Progenitor cell of endocrine pancreas (in vitro differentiated cells): Measurements from ENCODE around the gene VCAN. TPM values are rescaled to one million over a fixed set of nuclear protein-coding genes. Genes with fewer than 3 reads are reported as not detected.
A peak's percentile ranks its signal among the peaks of the same experiment; 100 is the strongest.

Source experiments
- DNase-seq: peaks from one replicate; pipeline ENCODE4 v3.0.0; 2021; ENCODE audit warnings: low spot score; ENCODE audit not compliant: unreplicated experiment
- H3K27ac Mint-ChIP-seq: 2 replicates; pipeline ENCODE4 v1.8.0; 2021; ENCODE audit warnings: mild to moderate bottlenecking, moderate library complexity, mixed read lengths
- H3K27me3 Mint-ChIP-seq: 2 replicates; pipeline ENCODE4 v1.8.0; 2021; ENCODE audit warnings: mixed read lengths
- H3K36me3 Mint-ChIP-seq: 2 replicates; pipeline ENCODE4 v1.8.0; 2022; ENCODE audit warnings: mixed read lengths; ENCODE audit not compliant: insufficient read depth
- H3K4me1 Mint-ChIP-seq: 2 replicates; pipeline ENCODE4 v1.8.0; 2021; ENCODE audit warnings: low read depth, mixed read lengths
- H3K4me3 Mint-ChIP-seq: 2 replicates; pipeline ENCODE4 v1.8.0; 2021; ENCODE audit warnings: low read depth, mild to moderate bottlenecking, moderate library complexity, mixed read lengths
- H3K9me3 Mint-ChIP-seq: 2 replicates; pipeline ENCODE4 v1.8.0; 2021; ENCODE audit warnings: low read depth, mixed read lengths
- total RNA-seq: library from RNA; stranded (reverse); gene quantifications from 2 replicates; pipeline ENCODE4 v1.2.1, GENCODE V29; 2021
- TF ChIP-seq, protein P1 (sequence below): fragments of 200-600 bp; sonication (generic); IDR thresholded peaks from one replicate; pipeline ENCODE4 v1.5.0; 2021; ENCODE audit warnings: antibody characterized with exemption, mild to moderate bottlenecking; ENCODE audit not compliant: unreplicated experiment

Gene VCAN
- total RNA-seq, 1 donor from 2014 or later: 673 TPM

DNA sequence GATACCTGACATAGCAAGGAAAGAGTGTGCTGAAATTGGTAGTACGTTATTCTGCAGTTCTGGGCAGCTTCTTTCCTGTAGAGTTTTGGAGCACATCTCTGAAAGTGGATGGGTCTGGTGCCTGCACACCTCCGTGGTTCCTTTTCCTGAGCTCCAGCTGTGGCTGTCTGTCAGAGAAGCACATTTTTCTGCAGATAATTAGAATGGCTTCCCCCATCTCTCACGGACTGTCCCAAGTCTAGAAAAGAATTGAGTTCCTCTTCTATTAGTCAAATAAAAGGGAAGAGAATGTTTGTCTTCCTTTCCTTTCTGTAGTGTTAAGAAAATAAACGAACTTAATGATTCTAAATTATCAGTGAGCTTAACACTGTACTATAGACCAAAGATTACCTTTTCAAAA lies 55.7 kb downstream of the VCAN start:
- H3K4me3 Mint-ChIP-seq: no peak overlapping the region
- DNase-seq: no peak
- H3K4me1 Mint-ChIP-seq: peaks cover 14% of the 10 kb centered on the region
- H3K27ac Mint-ChIP-seq: no peak overlapping the region
- H3K27me3 Mint-ChIP-seq: no peaks in the 10 kb centered on the region
- TF ChIP-seq, protein P1, sequence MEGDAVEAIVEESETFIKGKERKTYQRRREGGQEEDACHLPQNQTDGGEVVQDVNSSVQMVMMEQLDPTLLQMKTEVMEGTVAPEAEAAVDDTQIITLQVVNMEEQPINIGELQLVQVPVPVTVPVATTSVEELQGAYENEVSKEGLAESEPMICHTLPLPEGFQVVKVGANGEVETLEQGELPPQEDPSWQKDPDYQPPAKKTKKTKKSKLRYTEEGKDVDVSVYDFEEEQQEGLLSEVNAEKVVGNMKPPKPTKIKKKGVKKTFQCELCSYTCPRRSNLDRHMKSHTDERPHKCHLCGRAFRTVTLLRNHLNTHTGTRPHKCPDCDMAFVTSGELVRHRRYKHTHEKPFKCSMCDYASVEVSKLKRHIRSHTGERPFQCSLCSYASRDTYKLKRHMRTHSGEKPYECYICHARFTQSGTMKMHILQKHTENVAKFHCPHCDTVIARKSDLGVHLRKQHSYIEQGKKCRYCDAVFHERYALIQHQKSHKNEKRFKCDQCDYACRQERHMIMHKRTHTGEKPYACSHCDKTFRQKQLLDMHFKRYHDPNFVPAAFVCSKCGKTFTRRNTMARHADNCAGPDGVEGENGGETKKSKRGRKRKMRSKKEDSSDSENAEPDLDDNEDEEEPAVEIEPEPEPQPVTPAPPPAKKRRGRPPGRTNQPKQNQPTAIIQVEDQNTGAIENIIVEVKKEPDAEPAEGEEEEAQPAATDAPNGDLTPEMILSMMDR: no peak
- peaks cover 27% of the 10 kb centered on the region for H3K36me3 Mint-ChIP-seq
- H3K9me3 Mint-ChIP-seq: no peaks in the 10 kb centered on the region

DNA sequence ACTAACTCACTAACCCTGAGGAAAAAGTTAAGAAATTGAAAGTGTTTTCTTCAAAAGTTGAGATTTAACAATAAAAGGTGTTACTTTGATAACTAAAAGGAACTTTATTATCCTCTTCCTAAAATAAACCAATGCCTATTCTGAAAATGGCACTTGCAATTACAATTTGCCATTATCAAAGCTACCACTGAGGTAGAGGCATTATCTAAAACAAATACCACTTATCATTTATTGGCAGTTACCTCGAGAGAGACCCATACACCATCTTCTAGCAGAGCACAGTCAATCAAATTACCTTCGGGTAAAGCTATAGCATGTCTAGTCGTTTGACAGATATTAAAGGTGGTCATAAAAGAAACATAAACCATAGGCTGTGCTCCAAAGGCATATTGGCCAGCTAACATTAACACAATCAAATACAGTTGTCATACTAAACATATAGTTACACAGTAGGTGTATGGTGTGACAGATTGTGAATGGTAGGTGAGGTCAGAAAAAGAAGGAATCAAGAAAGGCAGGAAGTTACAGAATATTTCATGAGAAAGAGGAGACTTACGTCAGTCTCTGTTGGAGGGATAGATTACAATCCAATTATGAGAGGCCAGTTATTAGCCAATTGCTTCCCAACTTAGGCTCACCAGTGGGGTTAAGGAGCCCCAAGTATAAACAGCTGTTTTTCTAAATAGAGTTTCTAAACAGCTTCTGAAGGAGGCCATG lies 56.3 kb downstream of the VCAN start:
- peaks cover 11% of the 10 kb centered on the region for H3K4me1 Mint-ChIP-seq
- no peak for DNase-seq
- peak overlapping the region; percentile 53 for H3K27ac Mint-ChIP-seq

DNA sequence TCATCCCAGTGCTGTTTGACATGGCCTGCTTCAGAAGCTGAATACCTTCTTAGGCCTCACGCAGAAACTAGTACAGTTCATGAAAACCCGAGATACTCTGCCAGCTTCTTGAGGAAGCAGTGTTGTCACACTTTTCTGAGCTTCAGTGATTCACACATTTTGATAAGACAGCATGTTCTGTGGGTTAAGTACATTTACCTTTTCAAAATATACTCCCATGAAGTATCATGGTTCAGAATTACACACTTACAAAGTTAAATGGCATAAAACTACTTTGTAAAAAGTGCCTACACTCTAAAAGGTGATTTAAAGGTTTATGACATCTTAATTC lies 56.9 kb downstream of the VCAN start:
- no peak overlapping the region for H3K27ac Mint-ChIP-seq
- no peaks in the 10 kb centered on the region for H3K9me3 Mint-ChIP-seq
- H3K36me3 Mint-ChIP-seq: peaks cover 23% of the 10 kb centered on the region
- H3K4me1 Mint-ChIP-seq: peaks cover 11% of the 10 kb centered on the region
- TF ChIP-seq, protein P1: no peak
- H3K4me3 Mint-ChIP-seq: no peak overlapping the region
- H3K27me3 Mint-ChIP-seq: no peaks in the 10 kb centered on the region
- no peak for DNase-seq

More for the DNA sequence above, 56.3 kb downstream of the VCAN start:
- Mint-ChIP-seq H3K36me3 (peaks cover 22% of the 10 kb centered on the region), H3K27me3 (no peaks in the 10 kb centered on the region), H3K9me3 (no peaks in the 10 kb centered on the region), H3K4me3 (no peak overlapping the region)
- TF ChIP-seq, protein P1: no peak

- H3K27me3 Mint-ChIP-seq: no peaks in the 10 kb centered on the region
- H3K27ac Mint-ChIP-seq: no peak overlapping the region
- H3K36me3 Mint-ChIP-seq: peaks cover 19% of the 10 kb centered on the region
- H3K4me3 Mint-ChIP-seq: no peak overlapping the region
- DNase-seq: no peak
- TF ChIP-seq, protein P1: no peak
- no peaks in the 10 kb centered on the region for H3K9me3 Mint-ChIP-seq
- H3K4me1 Mint-ChIP-seq: peaks cover 11% of the 10 kb centered on the region
Measured at GRCh38 chr5:83530193-83530592, 58.6 kb downstream of the VCAN start.

DNA sequence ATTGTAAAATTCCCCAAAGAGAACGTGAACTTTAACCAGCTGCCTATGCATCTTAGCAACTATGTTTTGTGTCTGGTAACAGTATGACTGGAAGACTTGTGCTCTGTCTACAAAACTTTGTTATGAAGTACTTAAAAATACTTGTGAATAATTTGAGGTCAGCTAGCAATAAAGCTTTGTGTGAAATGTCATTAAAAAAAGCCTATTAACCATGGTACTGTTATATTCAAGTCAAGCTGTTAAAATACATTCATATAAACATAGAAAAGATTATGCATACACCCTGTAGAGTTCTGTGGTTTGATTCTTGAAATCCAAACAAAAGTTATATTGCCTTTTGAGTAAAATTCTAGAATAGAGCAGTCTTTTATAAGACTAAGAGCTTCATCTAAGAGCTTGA lies 60.1 kb downstream of the VCAN start:
- no peaks in the 10 kb centered on the region for H3K9me3 Mint-ChIP-seq
- H3K27me3 Mint-ChIP-seq: no peaks in the 10 kb centered on the region
- no peak overlapping the region for H3K4me3 Mint-ChIP-seq
- H3K4me1 Mint-ChIP-seq: peaks cover 11% of the 10 kb centered on the region
- TF ChIP-seq, protein P1: no peak
- peak overlapping the region; percentile 6 for H3K27ac Mint-ChIP-seq
- no peak for DNase-seq
- H3K36me3 Mint-ChIP-seq: peaks cover 18% of the 10 kb centered on the region
